HEK293 (cell line): ENCODE measurements around the gene KCNAB2.

ENCODE experiments used
- CTCF ChIA-PET: fragments of 350-600 bp; formaldehyde crosslinking; extraction: SDS; loops from one replicate; lab custom pipeline; 2021; ENCODE audit warnings: antibody characterized with exemption; lab: Yijun Ruan, JAX
- POLR2A ChIA-PET: fragments of 300-600 bp; formaldehyde crosslinking; extraction: SDS; loops from one replicate; lab custom pipeline; 2020; ENCODE audit warnings: antibody characterized with exemption, inconsistent platforms; lab: Yijun Ruan, JAX
- H3K27ac ChIP-seq: fragments of 200-500 bp; sonication (Bioruptor generic); 2 replicates; pipeline ENCODE4 v1.5.1; 2014; ENCODE audit warnings: low read depth, low read length, control low read depth, inconsistent platforms; ENCODE audit errors: extremely low read depth
- H3K36me3 ChIP-seq, 2 experiments: fragments of 200-500 bp in 1 of 2; sonication (Bioruptor generic) in 1 of 2; 1 replicate in 1 of 2; 2 replicates in 1 of 2; pipeline ENCODE4 v1.5.1; 2014 to 2017; ENCODE audit warnings: inconsistent platforms in 2 of 2, low read length in 2 of 2; ENCODE audit not compliant: control insufficient read depth in 2 of 2, insufficient read depth in 1 of 2
- H3K4me1 ChIP-seq: fragments of 200-500 bp; sonication (Bioruptor generic); 2 replicates; pipeline ENCODE4 v1.5.1; 2014; ENCODE audit warnings: mild to moderate bottlenecking, low read length, inconsistent platforms; ENCODE audit not compliant: control insufficient read depth, insufficient read depth
- H3K4me3 ChIP-seq: 2 replicates; pipeline ENCODE4 v1.5.1; 2011; ENCODE audit warnings: low read depth, mild to moderate bottlenecking, control low read depth, low read length, moderate library complexity
- H3K9me3 ChIP-seq: fragments of 200-500 bp; sonication (Bioruptor generic); 2 replicates; pipeline ENCODE4 v1.5.1; 2014; ENCODE audit warnings: low read depth, low read length, inconsistent platforms; ENCODE audit not compliant: control insufficient read depth, insufficient read depth
- AEBP2 ChIP-seq: fragments of 450-650 bp; formaldehyde crosslinking; IDR thresholded peaks from 2 replicates; pipeline ENCODE4 v1.5.1; 2016; ENCODE audit warnings: missing biosample characterization, missing genetic modification characterization, borderline replicate concordance
- HIC1 ChIP-seq: fragments of 450-650 bp; formaldehyde crosslinking; IDR thresholded peaks from 2 replicates; pipeline ENCODE4 v1.5.1; 2016; ENCODE audit warnings: missing biosample characterization, missing genetic modification characterization
- KLF10 ChIP-seq: fragments of 450-650 bp; IDR thresholded peaks from 2 replicates; pipeline ENCODE4 v1.5.1; 2018; ENCODE audit warnings: missing biosample characterization, mild to moderate bottlenecking, missing genetic modification characterization
- KLF8 ChIP-seq: fragments of 450-650 bp; formaldehyde crosslinking; IDR thresholded peaks from 2 replicates; pipeline ENCODE4 v1.5.1; 2016; ENCODE audit warnings: missing biosample characterization, missing genetic modification characterization
- SETDB1 ChIP-seq: IDR thresholded peaks from one replicate; pipeline ENCODE4 v1.6.1; 2017; ENCODE audit warnings: mild to moderate bottlenecking, low read length, moderate library complexity, mixed read lengths; ENCODE audit not compliant: insufficient read length
- YY1 ChIP-seq: fragments of 450-650 bp; formaldehyde crosslinking; IDR thresholded peaks from 2 replicates; pipeline ENCODE4 v1.5.1; 2018; ENCODE audit warnings: missing biosample characterization, missing genetic modification characterization
- ZBTB7A ChIP-seq: fragments of 450-650 bp; formaldehyde crosslinking; IDR thresholded peaks from 2 replicates; pipeline ENCODE4 v1.5.1; 2016; ENCODE audit warnings: low read depth, missing biosample characterization, missing genetic modification characterization
- ZNF121 ChIP-seq: fragments of 450-650 bp; formaldehyde crosslinking; IDR thresholded peaks from 2 replicates; pipeline ENCODE4 v1.5.1; 2016; ENCODE audit warnings: missing biosample characterization, missing genetic modification characterization
- ZNF157 ChIP-seq: fragments of 450-650 bp; formaldehyde crosslinking; IDR thresholded peaks from 2 replicates; pipeline ENCODE4 v1.5.1; 2016; ENCODE audit warnings: missing biosample characterization, missing genetic modification characterization
- ZNF175 ChIP-seq: fragments of 450-650 bp; formaldehyde crosslinking; IDR thresholded peaks from 2 replicates; pipeline ENCODE4 v1.5.1; 2016; ENCODE audit warnings: missing biosample characterization, missing genetic modification characterization
- ZNF221 ChIP-seq: fragments of 450-650 bp; formaldehyde crosslinking; IDR thresholded peaks from 2 replicates; pipeline ENCODE4 v1.5.1; 2017; ENCODE audit warnings: missing biosample characterization, missing genetic modification characterization, borderline replicate concordance
- ZNF404 ChIP-seq: fragments of 450-650 bp; formaldehyde crosslinking; IDR thresholded peaks from 2 replicates; pipeline ENCODE4 v1.5.1; 2017; ENCODE audit warnings: missing biosample characterization, missing genetic modification characterization
- ZNF610 ChIP-seq: fragments of 450-650 bp; formaldehyde crosslinking; IDR thresholded peaks from 2 replicates; pipeline ENCODE4 v1.5.1; 2016; ENCODE audit warnings: missing biosample characterization, missing genetic modification characterization, borderline replicate concordance
- ZNF629 ChIP-seq: fragments of 450-650 bp; formaldehyde crosslinking; IDR thresholded peaks from 2 replicates; pipeline ENCODE4 v1.5.1; 2017; ENCODE audit warnings: missing biosample characterization, missing genetic modification characterization
- ZNF792 ChIP-seq: fragments of 450-650 bp; formaldehyde crosslinking; IDR thresholded peaks from 2 replicates; pipeline ENCODE4 v1.5.1; 2016; ENCODE audit warnings: missing biosample characterization, missing genetic modification characterization
- ZSCAN16 ChIP-seq: fragments of 450-650 bp; formaldehyde crosslinking; IDR thresholded peaks from 2 replicates; pipeline ENCODE4 v1.5.1; 2016; ENCODE audit warnings: missing biosample characterization, missing genetic modification characterization
- TF ChIP-seq, protein P1 (sequence below): fragments of 450-650 bp; formaldehyde crosslinking; IDR thresholded peaks from 2 replicates; pipeline ENCODE4 v1.5.1; 2016; ENCODE audit warnings: missing biosample characterization, missing genetic modification characterization
- TF ChIP-seq, protein P2 (sequence below): fragments of 450-650 bp; formaldehyde crosslinking; IDR thresholded peaks from 2 replicates; pipeline ENCODE4 v1.5.1; 2016; ENCODE audit warnings: missing biosample characterization, missing genetic modification characterization

Gene KCNAB2

DNA sequence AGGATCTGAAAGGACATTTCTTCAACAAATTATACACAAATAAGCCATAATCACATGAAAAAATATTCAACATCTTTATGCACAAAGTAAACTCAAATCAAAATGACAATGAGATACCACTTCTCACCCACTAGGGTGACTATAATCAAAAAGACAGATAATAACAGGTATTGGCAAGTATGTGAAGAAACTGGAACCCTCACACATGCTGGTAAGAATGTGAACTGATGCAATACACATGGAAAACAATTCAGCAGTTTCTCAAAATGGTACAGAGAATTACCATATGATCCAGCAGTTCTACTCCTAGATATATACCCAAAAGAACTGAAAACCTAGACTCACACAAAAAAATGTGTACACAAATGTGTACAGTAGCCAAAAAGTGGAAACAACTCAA, 71.9 kb downstream of the KCNAB2 start:
- no peak for TF ChIP-seq KLF8 (tag by site-specific recombination)
- TF ChIP-seq ZNF610 (tag by site-specific recombination), result no peak
- no peak for TF ChIP-seq KLF10
- no peak for TF ChIP-seq ZBTB7A (tag by site-specific recombination)
- TF ChIP-seq ZSCAN16, result no peak
- no peak for TF ChIP-seq HIC1 (tag by site-specific recombination)
- TF ChIP-seq, protein P1, sequence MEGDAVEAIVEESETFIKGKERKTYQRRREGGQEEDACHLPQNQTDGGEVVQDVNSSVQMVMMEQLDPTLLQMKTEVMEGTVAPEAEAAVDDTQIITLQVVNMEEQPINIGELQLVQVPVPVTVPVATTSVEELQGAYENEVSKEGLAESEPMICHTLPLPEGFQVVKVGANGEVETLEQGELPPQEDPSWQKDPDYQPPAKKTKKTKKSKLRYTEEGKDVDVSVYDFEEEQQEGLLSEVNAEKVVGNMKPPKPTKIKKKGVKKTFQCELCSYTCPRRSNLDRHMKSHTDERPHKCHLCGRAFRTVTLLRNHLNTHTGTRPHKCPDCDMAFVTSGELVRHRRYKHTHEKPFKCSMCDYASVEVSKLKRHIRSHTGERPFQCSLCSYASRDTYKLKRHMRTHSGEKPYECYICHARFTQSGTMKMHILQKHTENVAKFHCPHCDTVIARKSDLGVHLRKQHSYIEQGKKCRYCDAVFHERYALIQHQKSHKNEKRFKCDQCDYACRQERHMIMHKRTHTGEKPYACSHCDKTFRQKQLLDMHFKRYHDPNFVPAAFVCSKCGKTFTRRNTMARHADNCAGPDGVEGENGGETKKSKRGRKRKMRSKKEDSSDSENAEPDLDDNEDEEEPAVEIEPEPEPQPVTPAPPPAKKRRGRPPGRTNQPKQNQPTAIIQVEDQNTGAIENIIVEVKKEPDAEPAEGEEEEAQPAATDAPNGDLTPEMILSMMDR (tag by site-specific recombination), result no peak
- TF ChIP-seq ZNF404 (tag by site-specific recombination), result no peak
- no peak for TF ChIP-seq AEBP2 (tag by site-specific recombination)
- TF ChIP-seq ZNF121 (tag by site-specific recombination), result no peak
- TF ChIP-seq, protein P2, sequence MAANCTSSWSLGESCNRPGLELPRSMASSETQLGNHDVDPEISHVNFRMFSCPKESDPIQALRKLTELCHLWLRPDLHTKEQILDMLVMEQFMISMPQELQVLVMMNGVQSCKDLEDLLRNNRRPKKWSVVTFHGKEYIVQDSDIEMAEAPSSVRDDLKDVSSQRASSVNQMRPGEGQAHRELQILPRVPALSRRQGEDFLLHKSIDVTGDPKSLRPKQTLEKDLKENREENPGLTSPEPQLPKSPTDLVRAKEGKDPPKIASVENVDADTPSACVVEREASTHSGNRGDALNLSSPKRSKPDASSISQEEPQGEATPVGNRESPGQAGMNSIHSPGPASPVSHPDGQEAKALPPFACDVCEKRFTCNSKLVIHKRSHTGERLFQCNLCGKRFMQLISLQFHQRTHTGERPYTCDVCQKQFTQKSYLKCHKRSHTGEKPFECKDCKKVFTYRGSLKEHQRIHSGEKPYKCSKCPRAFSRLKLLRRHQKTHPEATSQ (tag by site-specific recombination), result no peak
- TF ChIP-seq ZNF175 (tag by site-specific recombination), result no peak
- TF ChIP-seq ZNF792 (tag by site-specific recombination), result no peak
- no peak for TF ChIP-seq ZNF157
- TF ChIP-seq, all 188 proteins: peak for 0
- H3K4me1 ChIP-seq, result no peaks in the 10 kb centered on the region
- H3K9me3 ChIP-seq, result no peaks in the 10 kb centered on the region
- H3K36me3 ChIP-seq, result no peaks in the 10 kb centered on the region
- ChIA-PET POLR2A (no interaction called here), CTCF (interaction anchor here (0.7 to 1.2 kb wide), 3 partner anchors 9 to 114 kb away, joined by 3 to 4 read pairs (median 3); no protein-coding TSS in a partner anchor)
- H3K4me3 ChIP-seq, result no peak overlapping the region
- no peak overlapping the region for H3K27ac ChIP-seq

DNA sequence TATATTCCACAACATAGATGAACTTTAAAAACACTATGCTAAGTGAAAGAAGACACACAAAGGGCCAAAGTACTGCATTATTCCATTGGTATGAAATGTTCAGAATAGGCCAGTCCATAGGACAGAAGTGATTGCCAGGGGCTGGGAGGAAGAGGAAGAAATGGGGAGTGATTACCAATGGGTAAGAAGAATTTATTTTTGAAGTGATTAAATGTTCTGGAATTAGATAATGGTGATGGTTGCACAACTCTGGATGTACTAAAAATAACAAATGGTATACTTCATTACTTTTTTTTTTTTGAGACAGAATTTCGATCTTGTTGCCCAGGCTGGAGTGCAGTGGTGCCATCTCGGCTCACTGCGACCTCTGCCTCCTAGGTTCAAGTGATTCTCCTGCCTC, 72.7 kb downstream of the KCNAB2 start:
- no peaks in the 10 kb centered on the region for H3K36me3 ChIP-seq
- H3K27ac ChIP-seq, result no peak overlapping the region
- H3K9me3 ChIP-seq, result no peaks in the 10 kb centered on the region
- TF ChIP-seq ZNF629 (tag by site-specific recombination), result no peak
- TF ChIP-seq SETDB1, result no peak
- no peak for TF ChIP-seq YY1 (tag by site-specific recombination)
- TF ChIP-seq ZNF221 (tag by site-specific recombination), result no peak
- H3K4me3 ChIP-seq, result no peak overlapping the region
- H3K4me1 ChIP-seq, result no peaks in the 10 kb centered on the region
- ChIA-PET CTCF (interaction anchor here (0.7 kb wide), 1 partner anchor 120 kb away, joined by 4 read pairs; no protein-coding TSS in a partner anchor), POLR2A (no interaction called here)
